ENCODE results near the gene ZNF557.
"Not testable (repeated sequence)": the region's sequence is repeated elsewhere in the genome, so short reads cannot be mapped to it uniquely, and the experiment has no call there.

GRCh38 chr19:7049021-7049420 lies 20.5 kb upstream of the ZNF557 start, which contains the start of gene MBD3L2:
- TF ChIP-seq CTCF (conservative IDR thresholded peaks at IDR 0.05); EZH2 (IDR thresholded peaks at IDR 0.05; ENCODE audit: low read depth): not testable (repeated sequence)

All from PC-9 (cell line).